Upper lobe of left lung (tissue), 4 donors: ENCODE measurements around the gene HMGXB3.

Experiments
- CTCF ChIP-seq, 6 experiments: fragments of 450-650 bp in 4 of 6; fragments of 200-600 bp in 2 of 6; sonication (generic) in 2 of 6; IDR thresholded peaks; one replicate each; pipeline ENCODE4 v1.5.1; 2016 to 2019; ENCODE audit warnings: antibody characterized with exemption in 6 of 6
- POLR2A ChIP-seq, 4 donors: fragments of 450-650 bp; IDR thresholded peaks; one replicate each; pipeline ENCODE4 v1.5.1; 2016 to 2017; ENCODE audit warnings: antibody characterized with exemption in 4 of 4, mild to moderate bottlenecking in 2 of 4
- POLR2AphosphoS5 ChIP-seq, 2 donors: sonication (generic); formaldehyde crosslinking; IDR thresholded peaks; one replicate each; pipeline ENCODE4 v1.5.1; 2017; ENCODE audit warnings: antibody characterized with exemption in 2 of 2

GRCh38 chr5:149951138-149951749, 49.3 kb upstream of the HMGXB3 start:
- no peak for TF ChIP-seq CTCF (IDR thresholded peaks at IDR 0.05)
- no peak for TF ChIP-seq POLR2A (IDR thresholded peaks at IDR 0.05)
- no peak for TF ChIP-seq POLR2AphosphoS5 (IDR thresholded peaks at IDR 0.05)
